Measurements from ENCODE around the gene NDUFAF8. TPM values are rescaled to one million over a fixed set of nuclear protein-coding genes. Genes with fewer than 3 reads are reported as not detected.

The NDUFAF8 gene
- polyA plus RNA-seq, 2 of the 4 experiments (the other 2 are of a cell fraction), result 179 to 308 TPM

- TF ChIP-seq PBX3 (IDR thresholded peaks at IDR 0.05) (no peak), MAZ (IDR thresholded peaks at IDR 0.05; ENCODE audit: borderline replicate concordance, low read depth, low read length) (no peak), CBX8 (IDR thresholded peaks at IDR 0.05) (no peak), USF2 (IDR thresholded peaks at IDR 0.05) (no peak), SREBF2 (IDR thresholded peaks at IDR 0.05) (no peak), REST (IDR thresholded peaks at IDR 0.05) (no peak), KDM5A (IDR thresholded peaks at IDR 0.05) (no peak), FOSL2 (IDR thresholded peaks at IDR 0.05) (no peak), FOSL2 (CRISPR knock-in tag; IDR thresholded peaks at IDR 0.05) (no peak), HMGXB4 (CRISPR knock-in tag; IDR thresholded peaks at IDR 0.05; ENCODE audit: borderline replicate concordance) (no peak), CHD2 (IDR thresholded peaks at IDR 0.05; ENCODE audit: low read length, partially characterized antibody) (no peak), CHD4 (IDR thresholded peaks at IDR 0.05; ENCODE audit: borderline replicate concordance) (no peak), GATA3 (IDR thresholded peaks at IDR 0.05; ENCODE audit: borderline replicate concordance) (no peak), KDM1A (IDR thresholded peaks at IDR 0.05; ENCODE audit: low read depth) (no peak), PHF8 (IDR thresholded peaks at IDR 0.05; ENCODE audit: borderline replicate concordance, low read depth) (no peak), POLR2AphosphoS2 (conservative IDR thresholded peaks at IDR 0.05; ENCODE audit: low read length) (no peak)
- TF ChIP-seq, protein P1, sequence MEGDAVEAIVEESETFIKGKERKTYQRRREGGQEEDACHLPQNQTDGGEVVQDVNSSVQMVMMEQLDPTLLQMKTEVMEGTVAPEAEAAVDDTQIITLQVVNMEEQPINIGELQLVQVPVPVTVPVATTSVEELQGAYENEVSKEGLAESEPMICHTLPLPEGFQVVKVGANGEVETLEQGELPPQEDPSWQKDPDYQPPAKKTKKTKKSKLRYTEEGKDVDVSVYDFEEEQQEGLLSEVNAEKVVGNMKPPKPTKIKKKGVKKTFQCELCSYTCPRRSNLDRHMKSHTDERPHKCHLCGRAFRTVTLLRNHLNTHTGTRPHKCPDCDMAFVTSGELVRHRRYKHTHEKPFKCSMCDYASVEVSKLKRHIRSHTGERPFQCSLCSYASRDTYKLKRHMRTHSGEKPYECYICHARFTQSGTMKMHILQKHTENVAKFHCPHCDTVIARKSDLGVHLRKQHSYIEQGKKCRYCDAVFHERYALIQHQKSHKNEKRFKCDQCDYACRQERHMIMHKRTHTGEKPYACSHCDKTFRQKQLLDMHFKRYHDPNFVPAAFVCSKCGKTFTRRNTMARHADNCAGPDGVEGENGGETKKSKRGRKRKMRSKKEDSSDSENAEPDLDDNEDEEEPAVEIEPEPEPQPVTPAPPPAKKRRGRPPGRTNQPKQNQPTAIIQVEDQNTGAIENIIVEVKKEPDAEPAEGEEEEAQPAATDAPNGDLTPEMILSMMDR (IDR thresholded peaks at IDR 0.05), result peak; percentile 50
These were observed 8.9 kb upstream of the NDUFAF8 start (continued) for GRCh38 chr17:81230043-81230820.
